ENCODE measurements around the gene CT45A8. TPM values are rescaled to one million over a fixed set of nuclear protein-coding genes. Genes with fewer than 3 reads are reported as not detected.
"Not testable (repeated sequence)": the region's sequence is repeated elsewhere in the genome, so short reads cannot be mapped to it uniquely, and the experiment has no call there.

The CT45A8 gene, protein sequence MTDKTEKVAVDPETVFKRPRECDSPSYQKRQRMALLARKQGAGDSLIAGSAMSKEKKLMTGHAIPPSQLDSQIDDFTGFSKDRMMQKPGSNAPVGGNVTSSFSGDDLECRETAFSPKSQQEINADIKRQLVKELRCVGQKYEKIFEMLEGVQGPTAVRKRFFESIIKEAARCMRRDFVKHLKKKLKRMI
- not detected in 2 replicates for total RNA-seq (2014; rRNA removed; shearing (Covaris generic))

GRCh38 chrX:135854438-135854837 lies at the start of gene CT45A8:
TSS of gene CT45A8 (minus strand) at chrX:135854538. CDS start at chrX:135850783, 3,755 bp downstream.
- DNase-seq (ENCODE audit: low read depth in 1 of 2, low spot score in 2 of 2); H3K4me3 ChIP-seq; H3K4me1 ChIP-seq (replicated peaks); H3K27ac ChIP-seq; H3K36me3 ChIP-seq; H3K9me3 ChIP-seq (replicated peaks); H3K27me3 ChIP-seq (replicated peaks): not testable (repeated sequence)

GRCh38 chrX:135893294-135893817 lies 39.0 kb upstream of the CT45A8 start, which contains the start of the genes CT45A10 and SAGE1:
TSS of gene CT45A10 (minus strand) at chrX:135893444. CDS start at chrX:135885344, 8,100 bp downstream.
TSS of gene SAGE1 (plus strand) at chrX:135893716. CDS start at chrX:135896243, 2,527 bp downstream.
- no peak within 1 kb of the TSS for H3K4me3 ChIP-seq
- no peaks in the 10 kb centered on the region for H3K4me1 ChIP-seq (replicated peaks)
- H3K27me3 ChIP-seq (replicated peaks) = no peaks in the 10 kb centered on the region
- no peak for DNase-seq (ENCODE audit: low read depth in 1 of 2, low spot score in 2 of 2)
- H3K9me3 ChIP-seq (replicated peaks) = no peaks in the 10 kb centered on the region
- no peak within 1 kb of the TSS for H3K27ac ChIP-seq
- H3K36me3 ChIP-seq = no peaks in the 10 kb centered on the region

DNA sequence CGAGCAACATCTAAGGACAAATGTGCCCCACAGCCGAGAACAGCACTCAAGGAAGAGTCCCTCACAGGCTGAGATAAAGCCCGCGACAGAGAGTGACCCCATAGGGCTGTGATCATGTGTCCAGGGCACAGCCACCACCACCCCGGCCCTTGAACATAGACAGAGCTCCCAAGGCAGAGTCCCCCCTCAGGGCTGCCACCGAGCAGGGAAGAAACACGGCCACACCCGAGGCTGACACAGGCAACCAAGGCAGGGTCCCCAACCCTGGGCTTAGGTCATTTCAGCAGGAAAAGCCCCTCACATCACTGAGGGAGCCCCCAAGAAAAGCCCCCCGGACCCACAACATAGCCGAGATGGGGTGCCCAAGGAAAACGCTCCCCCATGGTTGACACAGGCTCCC lies 38.4 kb upstream of the CT45A8 start:
- H3K9me3 ChIP-seq (replicated peaks) = no peaks in the 10 kb centered on the region
- H3K4me1 ChIP-seq (replicated peaks) = no peaks in the 10 kb centered on the region
- no peak for DNase-seq (ENCODE audit: low read depth in 1 of 2, low spot score in 2 of 2)
- H3K27ac ChIP-seq = no peak overlapping the region
- no peaks in the 10 kb centered on the region for H3K27me3 ChIP-seq (replicated peaks)
- H3K36me3 ChIP-seq = no peaks in the 10 kb centered on the region
- H3K4me3 ChIP-seq = no peak overlapping the region

- no peak for DNase-seq (ENCODE audit: low read depth in 1 of 2, low spot score in 2 of 2)
- no peak overlapping the region for H3K27ac ChIP-seq
- no peaks in the 10 kb centered on the region for H3K27me3 ChIP-seq (replicated peaks)
- no peaks in the 10 kb centered on the region for H3K4me1 ChIP-seq (replicated peaks)
- H3K4me3 ChIP-seq = no peak overlapping the region
- H3K36me3 ChIP-seq = no peaks in the 10 kb centered on the region
- no peaks in the 10 kb centered on the region for H3K9me3 ChIP-seq (replicated peaks)
Observed at GRCh38 chrX:135890087-135890585, 35.8 kb upstream of the CT45A8 start.

GRCh38 chrX:135888976-135889375 lies 34.6 kb upstream of the CT45A8 start:
- H3K9me3 ChIP-seq (replicated peaks); H3K27me3 ChIP-seq (replicated peaks); H3K4me3 ChIP-seq; H3K27ac ChIP-seq; H3K36me3 ChIP-seq; DNase-seq (ENCODE audit: low read depth in 1 of 2, low spot score in 2 of 2); H3K4me1 ChIP-seq (replicated peaks): not testable (repeated sequence)

- H3K9me3 ChIP-seq (replicated peaks); H3K27ac ChIP-seq; H3K36me3 ChIP-seq; H3K4me3 ChIP-seq; DNase-seq (ENCODE audit: low read depth in 1 of 2, low spot score in 2 of 2); H3K4me1 ChIP-seq (replicated peaks); H3K27me3 ChIP-seq (replicated peaks): not testable (repeated sequence)
Observed at GRCh38 chrX:135888230-135888629, 33.9 kb upstream of the CT45A8 start.

GRCh38 chrX:135882741-135883140 lies 28.4 kb upstream of the CT45A8 start:
- H3K27ac ChIP-seq; H3K36me3 ChIP-seq; H3K27me3 ChIP-seq (replicated peaks); H3K9me3 ChIP-seq (replicated peaks); H3K4me3 ChIP-seq; DNase-seq (ENCODE audit: low read depth in 1 of 2, low spot score in 2 of 2); H3K4me1 ChIP-seq (replicated peaks): not testable (repeated sequence)

GRCh38 chrX:135871712-135872111 lies 17.4 kb upstream of the CT45A8 start, which contains the start of gene CT45A9:
TSS of gene CT45A9 (minus strand) at chrX:135871812. CDS start at chrX:135868061, 3,751 bp downstream.
- H3K36me3 ChIP-seq; H3K27ac ChIP-seq; H3K4me1 ChIP-seq (replicated peaks); H3K4me3 ChIP-seq; DNase-seq (ENCODE audit: low read depth in 1 of 2, low spot score in 2 of 2); H3K9me3 ChIP-seq (replicated peaks); H3K27me3 ChIP-seq (replicated peaks): not testable (repeated sequence)

DNA sequence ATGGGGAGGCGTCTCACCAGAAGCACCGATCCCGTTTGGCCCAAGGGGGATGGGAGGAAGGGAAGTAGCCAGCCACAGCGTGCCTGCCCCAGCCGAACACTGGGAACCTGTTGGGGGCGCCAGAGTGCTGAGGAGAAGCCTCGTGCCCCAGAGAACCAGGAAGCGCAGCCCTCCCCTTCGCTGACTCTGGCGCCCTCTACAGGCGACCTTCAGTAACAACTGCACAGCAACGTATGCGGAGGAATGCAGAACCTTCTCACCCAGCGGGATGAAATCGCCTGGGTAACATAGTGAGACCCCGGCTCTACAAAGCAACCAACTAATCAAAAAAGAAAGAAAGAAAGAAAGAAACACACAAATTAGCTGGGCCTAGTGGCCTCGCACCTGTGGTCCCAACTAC lies 17.2 kb downstream of the CT45A8 start, which contains the start of gene CT45A7:
Gene CT45A7, minus strand, starts transcription at position 101 of the 400 bp plus-strand sequence. CDS start 3,747 bp downstream, outside the sequence.
- H3K36me3 ChIP-seq; H3K4me1 ChIP-seq (replicated peaks); H3K27me3 ChIP-seq (replicated peaks); H3K4me3 ChIP-seq; H3K27ac ChIP-seq; DNase-seq (ENCODE audit: low read depth in 1 of 2, low spot score in 2 of 2); H3K9me3 ChIP-seq (replicated peaks): not testable (repeated sequence)

DNA sequence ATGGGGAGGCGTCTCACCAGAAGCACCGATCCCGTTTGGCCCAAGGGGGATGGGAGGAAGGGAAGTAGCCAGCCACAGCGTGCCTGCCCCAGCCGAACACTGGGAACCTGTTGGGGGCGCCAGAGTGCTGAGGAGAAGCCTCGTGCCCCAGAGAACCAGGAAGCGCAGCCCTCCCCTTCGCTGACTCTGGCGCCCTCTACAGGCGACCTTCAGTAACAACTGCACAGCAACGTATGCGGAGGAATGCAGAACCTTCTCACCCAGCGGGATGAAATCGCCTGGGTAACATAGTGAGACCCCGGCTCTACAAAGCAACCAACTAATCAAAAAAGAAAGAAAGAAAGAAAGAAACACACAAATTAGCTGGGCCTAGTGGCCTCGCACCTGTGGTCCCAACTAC lies 34.4 kb downstream of the CT45A8 start, which contains the start of gene CT45A2:
Gene CT45A2, minus strand, starts transcription at position 101 of the 400 bp plus-strand sequence. CDS start 3,747 bp downstream, outside the sequence.
- not testable (repeated sequence) for H3K4me3 ChIP-seq; H3K27me3 ChIP-seq (replicated peaks); H3K4me1 ChIP-seq (replicated peaks); H3K9me3 ChIP-seq (replicated peaks); DNase-seq (ENCODE audit: low read depth in 1 of 2, low spot score in 2 of 2); H3K27ac ChIP-seq; H3K36me3 ChIP-seq

GRCh38 chrX:135802687-135803086 lies 51.7 kb downstream of the CT45A8 start, which contains the start of gene CT45A6:
TSS of gene CT45A6 (minus strand) at chrX:135802787. CDS start at chrX:135798993, 3,794 bp downstream.
- DNase-seq (ENCODE audit: low read depth in 1 of 2, low spot score in 2 of 2); H3K27me3 ChIP-seq (replicated peaks); H3K9me3 ChIP-seq (replicated peaks); H3K4me1 ChIP-seq (replicated peaks); H3K36me3 ChIP-seq; H3K4me3 ChIP-seq; H3K27ac ChIP-seq: not testable (repeated sequence)

Other genes with a start within 250 kb of the CT45A8 start
- not detected in 2 replicates for gene CT45A1, start 140.9 kb downstream of the CT45A8 start, total RNA-seq (2014; rRNA removed; shearing (Covaris generic))
- gene CT45A3, start 86.3 kb downstream of the CT45A8 start, total RNA-seq (2014; rRNA removed; shearing (Covaris generic)) = not detected in 2 replicates
- not detected in 2 replicates for gene CT45A5, start 69.0 kb downstream of the CT45A8 start, total RNA-seq (2014; rRNA removed; shearing (Covaris generic))
- not detected in 2 replicates for gene CT45A6, start 51.8 kb downstream of the CT45A8 start, total RNA-seq (2014; rRNA removed; shearing (Covaris generic))
- gene CT45A2, start 34.5 kb downstream of the CT45A8 start, total RNA-seq (2014; rRNA removed; shearing (Covaris generic)) = not detected in 2 replicates
- not detected in 2 replicates for gene CT45A7, start 17.3 kb downstream of the CT45A8 start, total RNA-seq (2014; rRNA removed; shearing (Covaris generic))
- gene CT45A9, start 17.3 kb upstream of the CT45A8 start, total RNA-seq (2014; rRNA removed; shearing (Covaris generic)) = not detected in 2 replicates
- not detected in 2 replicates for gene CT45A10, start 38.9 kb upstream of the CT45A8 start, total RNA-seq (2014; rRNA removed; shearing (Covaris generic))
- not detected in 2 replicates for gene SAGE1, start 39.2 kb upstream of the CT45A8 start, total RNA-seq (2014; rRNA removed; shearing (Covaris generic))
- gene MMGT1, start 119.5 kb upstream of the CT45A8 start, total RNA-seq (2014; rRNA removed; shearing (Covaris generic)) = 32.4 and 39.4 TPM in 2 replicates
- 23.6 and 23.9 TPM in 2 replicates for gene SLC9A6, start 130.9 kb upstream of the CT45A8 start, total RNA-seq (2014; rRNA removed; shearing (Covaris generic))